Activated CD8-positive, alpha-beta T cell treated with anti-CD3 and anti-CD28 coated beads for 36 hours (primary cell): ENCODE results near the gene PRR14. TPM values are rescaled to one million over a fixed set of nuclear protein-coding genes. Genes with fewer than 3 reads are reported as not detected.

Experiments used
- ATAC-seq: fragments of 200-7000 bp; cut with Tn5 transposase; one replicate; pipeline ENCODE4 v1.10.0; 2021; ENCODE audit warnings: mild to moderate bottlenecking, moderate library complexity
- CTCF ChIA-PET: fragments of 350-600 bp; sonication (Branson Sonifier 250); formaldehyde crosslinking; loops from one replicate; lab custom pipeline; 2021; ENCODE audit warnings: antibody characterized with exemption; lab: Charles Lee
- POLR2A ChIA-PET: fragments of 350-600 bp; sonication (Branson Sonifier 250); formaldehyde crosslinking; loops from one replicate; lab custom pipeline; 2021; ENCODE audit warnings: antibody characterized with exemption; lab: Charles Lee
- DNase-seq: peaks from one replicate; pipeline ENCODE4 v3.0.0-alpha.2; 2020
- H3K27ac Mint-ChIP-seq: one replicate; pipeline ENCODE4 v1.8.0; 2021; ENCODE audit warnings: mild to moderate bottlenecking, mixed read lengths
- H3K27me3 Mint-ChIP-seq: one replicate; pipeline ENCODE4 v1.8.0; 2021; ENCODE audit warnings: mixed read lengths
- H3K36me3 Mint-ChIP-seq: one replicate; pipeline ENCODE4 v1.8.0; 2021; ENCODE audit warnings: low read depth, mixed read lengths
- H3K4me1 Mint-ChIP-seq: one replicate; pipeline ENCODE4 v1.8.0; 2021; ENCODE audit warnings: low read depth, mixed read lengths
- H3K4me3 Mint-ChIP-seq: one replicate; pipeline ENCODE4 v1.8.0; 2021; ENCODE audit warnings: mild to moderate bottlenecking, moderate library complexity, mixed read lengths
- H3K9me3 Mint-ChIP-seq: one replicate; pipeline ENCODE4 v1.8.0; 2021; ENCODE audit warnings: mixed read lengths
- CTCF ChIP-seq: fragments of 200-600 bp; IDR thresholded peaks from one replicate; pipeline ENCODE4 v1.8.0; 2022; ENCODE audit warnings: antibody characterized with exemption, mild to moderate bottlenecking
- intact Hi-C: fragments of 100-400 bp; cut with micrococcal nuclease; formaldehyde crosslinking; loops from one replicate; pipeline ENCODE4 v1.10.0; 2022
- total RNA-seq, 2 experiments: library from RNA; stranded (reverse); gene quantifications; one replicate each; pipeline ENCODE4 v1.2.3, GENCODE V29; 2021

PRR14 gene
- total RNA-seq, 2 experiments from 2014 or later, result 74.0 to 76.6 TPM

- Mint-ChIP-seq H3K4me3 (no peak overlapping the region), H3K9me3 (no peaks in the 10 kb centered on the region), H3K36me3 (peaks cover 53% of the 10 kb centered on the region), H3K27me3 (no peaks in the 10 kb centered on the region), H3K4me1 (peaks cover 24% of the 10 kb centered on the region), H3K27ac (peak overlapping the region; percentile 36)
- TF ChIP-seq CTCF, result no peak
- intact Hi-C loops, result no loop called here
- ChIA-PET POLR2A (no interaction called here), CTCF (interaction anchor here (0.9 to 4.6 kb wide), 5 partner anchors 8 to 38 kb away, joined by 3 to 25 read pairs (median 3); no protein-coding TSS in a partner anchor)
- no peak for ATAC-seq
- DNase-seq, result no peak
Observed at GRCh38 chr16:30667361-30667905, 16.7 kb downstream of the PRR14 start.

DNA sequence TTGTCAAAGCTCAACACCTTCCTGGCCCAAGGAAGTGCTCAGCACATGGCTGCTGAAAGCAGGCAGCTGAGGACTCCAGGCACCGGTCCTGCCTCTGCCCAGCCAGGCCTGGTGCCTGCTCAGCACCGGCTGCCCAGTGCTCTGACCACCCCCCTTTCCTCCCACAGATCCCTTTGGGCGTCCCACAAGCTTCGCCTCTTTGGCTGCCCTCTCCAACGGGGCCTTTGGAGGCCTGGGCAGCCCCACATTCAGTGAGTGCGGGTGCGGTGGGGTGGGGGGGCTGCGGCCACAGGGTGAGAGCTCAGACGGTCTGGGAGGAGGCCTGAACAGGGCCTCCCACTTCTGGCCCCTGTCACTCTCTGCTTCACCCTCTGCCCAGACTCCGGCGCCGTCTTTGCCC, 17.6 kb downstream of the PRR14 start:
- POLR2A ChIA-PET, result interaction anchor here (1.3 kb wide), 2 partner anchors 17 to 30 kb away, joined by 4 read pairs; partner anchors contain the start of gene SRCAP
- Mint-ChIP-seq H3K4me1 (peaks cover 14% of the 10 kb centered on the region), H3K9me3 (no peaks in the 10 kb centered on the region)

GRCh38 chr16:30669026-30669902, 18.5 kb downstream of the PRR14 start:
- H3K27ac Mint-ChIP-seq, result no peak overlapping the region
- H3K36me3 Mint-ChIP-seq, result peaks cover 36% of the 10 kb centered on the region
- no peak overlapping the region for H3K4me3 Mint-ChIP-seq
- peaks cover 8% of the 10 kb centered on the region for H3K4me1 Mint-ChIP-seq
- ChIA-PET POLR2A (interaction anchor here (0.9 to 1.7 kb wide), 4 partner anchors 8 to 29 kb away, joined by 3 to 8 read pairs (median 4); partner anchors contain the start of gene SRCAP), CTCF (no interaction called here)
- no peak for TF ChIP-seq CTCF
- no peaks in the 10 kb centered on the region for H3K9me3 Mint-ChIP-seq
- no peak for ATAC-seq
- intact Hi-C loops, result no loop called here
- no peaks in the 10 kb centered on the region for H3K27me3 Mint-ChIP-seq
- DNase-seq, result no peak

More for the DNA sequence above, 17.6 kb downstream of the PRR14 start:
- H3K27ac Mint-ChIP-seq, result no peak overlapping the region
- no peak for ATAC-seq
- no peak for DNase-seq
- intact Hi-C loops, result no loop called here
- no peak overlapping the region for H3K4me3 Mint-ChIP-seq
- CTCF ChIA-PET, result interaction anchor here (1.3 kb wide), 1 partner anchor 39 kb away, joined by 3 read pairs; no protein-coding TSS in a partner anchor
- TF ChIP-seq CTCF, result no peak
- H3K36me3 Mint-ChIP-seq, result peaks cover 44% of the 10 kb centered on the region
- no peaks in the 10 kb centered on the region for H3K27me3 Mint-ChIP-seq

DNA sequence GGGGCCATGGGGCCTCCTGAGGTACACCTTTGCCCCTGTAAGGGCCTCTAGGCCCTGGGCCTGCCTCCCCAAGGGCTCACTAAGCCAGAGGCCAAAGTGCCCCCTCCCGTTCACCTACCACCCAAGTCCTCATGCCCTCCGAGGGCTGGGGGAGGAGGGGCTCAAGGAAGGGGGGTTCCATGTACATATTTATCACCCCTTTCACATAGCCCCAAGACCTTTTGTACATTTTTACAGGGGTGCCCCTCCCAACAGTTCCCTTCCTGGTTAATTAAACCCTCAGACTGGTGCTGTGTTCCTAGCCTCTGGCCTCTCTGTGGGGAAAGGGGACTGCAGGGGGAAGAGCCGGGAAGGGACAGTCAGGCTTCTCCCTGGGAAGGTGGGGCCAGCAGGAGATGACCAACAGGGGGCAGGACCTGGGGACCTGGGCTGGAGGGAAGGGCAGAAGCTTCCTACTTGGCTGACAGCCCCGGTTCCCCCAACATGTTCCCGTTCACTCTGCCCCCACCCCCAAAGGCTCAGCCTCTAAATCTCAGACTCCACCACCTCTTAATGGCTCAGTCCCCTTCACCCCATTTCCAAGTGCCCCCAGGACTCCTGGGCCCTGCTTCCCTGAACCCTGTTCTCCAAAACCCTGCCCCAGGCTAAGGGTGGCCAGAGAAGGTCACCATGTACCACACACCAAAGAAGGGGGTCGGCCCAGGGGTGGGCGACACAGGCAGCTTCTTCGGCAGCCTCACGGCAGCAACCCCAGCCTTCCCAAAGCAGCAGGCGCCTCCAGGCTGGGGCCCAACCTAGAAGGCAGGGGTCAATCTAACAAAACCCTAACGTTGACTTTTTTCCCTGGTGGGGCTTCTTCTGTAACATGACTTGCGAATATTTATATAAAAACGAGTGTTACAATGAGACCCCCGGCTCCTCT, 19.4 kb downstream of the PRR14 start:
- DNase-seq, result no peak
- intact Hi-C loops, result no loop called here
- ChIA-PET CTCF (no interaction called here), POLR2A (interaction anchor here (0.9 to 2.2 kb wide), 5 partner anchors 9 to 28 kb away, joined by 3 to 8 read pairs (median 4); partner anchors contain the start of genes PRR14 and SRCAP)
- H3K36me3 Mint-ChIP-seq, result peaks cover 32% of the 10 kb centered on the region
- peaks cover 5% of the 10 kb centered on the region for H3K4me1 Mint-ChIP-seq
- ATAC-seq, result no peak
- H3K27me3 Mint-ChIP-seq, result no peaks in the 10 kb centered on the region
- no peak for TF ChIP-seq CTCF
- H3K4me3 Mint-ChIP-seq, result no peak overlapping the region
- no peak overlapping the region for H3K27ac Mint-ChIP-seq
- no peaks in the 10 kb centered on the region for H3K9me3 Mint-ChIP-seq
